Uterus (tissue), 2 donors: ENCODE results near the gene RAB21.

Experiments used
- POLR2A ChIP-seq, 2 donors: fragments of 450-650 bp; IDR thresholded peaks; one replicate each; pipeline ENCODE4 v1.6.1; 2016; ENCODE audit warnings: antibody characterized with exemption in 2 of 2, mild to moderate bottlenecking in 1 of 2, moderate library complexity in 1 of 2
- TF ChIP-seq, protein P1 (sequence below), 4 experiments: fragments of 200-600 bp in 2 of 4; fragments of 450-650 bp in 2 of 4; sonication (generic) in 2 of 4; IDR thresholded peaks; one replicate each; pipeline ENCODE4 v1.5.1; 2016 to 2019; ENCODE audit warnings: antibody characterized with exemption in 4 of 4, mild to moderate bottlenecking in 2 of 4, moderate library complexity in 1 of 4

DNA sequence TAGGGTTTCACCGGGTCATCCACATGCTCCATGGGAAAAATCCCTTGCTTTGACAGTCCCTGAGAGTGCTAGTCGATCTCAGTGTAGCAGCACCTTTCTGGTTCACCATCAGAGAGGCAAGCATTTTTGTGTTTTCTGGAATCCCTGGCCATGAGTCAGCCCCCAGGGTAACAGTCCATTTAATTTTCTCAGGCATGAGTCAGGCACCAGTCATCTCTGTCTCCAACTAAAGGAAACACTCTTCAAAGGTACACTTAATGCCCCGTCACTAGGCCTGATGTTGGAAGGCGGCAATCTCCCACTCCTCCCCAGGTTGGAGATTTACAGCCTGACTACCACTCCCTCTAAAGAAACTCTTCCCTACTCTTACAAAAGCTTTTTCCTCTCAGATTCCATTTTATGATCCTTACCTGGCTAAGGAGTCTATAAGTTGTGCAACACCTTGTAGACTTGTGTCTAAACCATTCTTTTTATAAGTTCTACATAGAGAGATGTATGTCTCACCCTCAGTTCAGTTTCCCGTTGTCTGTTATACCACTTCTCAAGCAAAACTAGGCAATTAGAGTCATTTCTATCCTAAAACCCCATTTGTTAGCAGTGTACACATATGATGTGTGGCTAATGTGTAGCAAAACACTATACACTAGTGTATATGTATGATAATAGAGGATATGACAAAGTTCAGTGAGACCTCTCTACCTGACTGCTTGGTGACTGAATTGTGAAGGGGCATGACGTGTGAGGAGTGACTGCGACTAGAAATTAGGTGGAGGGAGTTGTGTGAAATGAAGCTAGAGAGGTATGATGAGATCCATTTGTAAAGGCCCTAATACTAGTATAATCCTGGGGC, 44.2 kb upstream of the RAB21 start:
- no peak for TF ChIP-seq POLR2A (IDR thresholded peaks at IDR 0.05)
- TF ChIP-seq, protein P1, sequence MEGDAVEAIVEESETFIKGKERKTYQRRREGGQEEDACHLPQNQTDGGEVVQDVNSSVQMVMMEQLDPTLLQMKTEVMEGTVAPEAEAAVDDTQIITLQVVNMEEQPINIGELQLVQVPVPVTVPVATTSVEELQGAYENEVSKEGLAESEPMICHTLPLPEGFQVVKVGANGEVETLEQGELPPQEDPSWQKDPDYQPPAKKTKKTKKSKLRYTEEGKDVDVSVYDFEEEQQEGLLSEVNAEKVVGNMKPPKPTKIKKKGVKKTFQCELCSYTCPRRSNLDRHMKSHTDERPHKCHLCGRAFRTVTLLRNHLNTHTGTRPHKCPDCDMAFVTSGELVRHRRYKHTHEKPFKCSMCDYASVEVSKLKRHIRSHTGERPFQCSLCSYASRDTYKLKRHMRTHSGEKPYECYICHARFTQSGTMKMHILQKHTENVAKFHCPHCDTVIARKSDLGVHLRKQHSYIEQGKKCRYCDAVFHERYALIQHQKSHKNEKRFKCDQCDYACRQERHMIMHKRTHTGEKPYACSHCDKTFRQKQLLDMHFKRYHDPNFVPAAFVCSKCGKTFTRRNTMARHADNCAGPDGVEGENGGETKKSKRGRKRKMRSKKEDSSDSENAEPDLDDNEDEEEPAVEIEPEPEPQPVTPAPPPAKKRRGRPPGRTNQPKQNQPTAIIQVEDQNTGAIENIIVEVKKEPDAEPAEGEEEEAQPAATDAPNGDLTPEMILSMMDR (IDR thresholded peaks at IDR 0.05), result no peak
